Astrocyte of the cerebellum (primary cell): Measurements from ENCODE around the gene FLYWCH2.
A peak's percentile ranks its signal among the peaks of the same experiment; 100 is the strongest.

Experiments
- DNase-seq: peaks from one replicate; pipeline ENCODE4 v3.0.0-alpha.2; 2011; ENCODE audit warnings: low read depth
- H3K4me3 ChIP-seq: 2 replicates; pipeline ENCODE4 v1.5.1; 2011; ENCODE audit warnings: mild to moderate bottlenecking, low read depth, low read length, moderate library complexity
- CTCF ChIP-seq: IDR thresholded peaks from 2 replicates; pipeline ENCODE4 v1.5.1; 2012; ENCODE audit warnings: low read length, low read depth, moderate library complexity, mild to moderate bottlenecking; ENCODE audit errors: missing control alignments
- in situ Hi-C: cut with HindIII; loops from 2 replicates; pipeline ENCODE4 v1.10.0; 2017; ENCODE audit warnings: low sequenced_read_pairs

Gene FLYWCH2

DNA sequence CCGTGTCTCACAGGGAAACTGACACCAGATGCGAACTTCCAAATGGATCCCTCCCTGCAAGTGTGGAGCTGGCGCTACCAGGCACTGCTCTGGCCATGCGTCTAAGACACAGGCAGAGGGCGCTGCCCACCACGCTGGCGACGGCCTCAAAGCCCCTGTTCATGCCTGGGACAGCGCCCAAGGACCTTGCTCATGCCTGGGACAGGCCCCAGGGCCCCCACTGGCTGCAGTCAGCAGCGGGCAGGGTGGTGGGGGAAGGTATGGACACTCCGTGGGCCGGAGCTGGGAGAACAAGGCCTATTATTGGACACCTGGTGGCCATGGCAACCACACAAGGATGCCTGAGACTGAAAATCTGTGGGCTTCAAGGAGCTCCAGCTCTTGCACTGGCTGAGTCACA is 44.1 kb upstream of the FLYWCH2 start:
- H3K4me3 ChIP-seq, result no peak overlapping the region
- TF ChIP-seq CTCF, result peak; percentile 94
- in situ Hi-C loops, result no loop called here
- peak; percentile 60 for DNase-seq

DNA sequence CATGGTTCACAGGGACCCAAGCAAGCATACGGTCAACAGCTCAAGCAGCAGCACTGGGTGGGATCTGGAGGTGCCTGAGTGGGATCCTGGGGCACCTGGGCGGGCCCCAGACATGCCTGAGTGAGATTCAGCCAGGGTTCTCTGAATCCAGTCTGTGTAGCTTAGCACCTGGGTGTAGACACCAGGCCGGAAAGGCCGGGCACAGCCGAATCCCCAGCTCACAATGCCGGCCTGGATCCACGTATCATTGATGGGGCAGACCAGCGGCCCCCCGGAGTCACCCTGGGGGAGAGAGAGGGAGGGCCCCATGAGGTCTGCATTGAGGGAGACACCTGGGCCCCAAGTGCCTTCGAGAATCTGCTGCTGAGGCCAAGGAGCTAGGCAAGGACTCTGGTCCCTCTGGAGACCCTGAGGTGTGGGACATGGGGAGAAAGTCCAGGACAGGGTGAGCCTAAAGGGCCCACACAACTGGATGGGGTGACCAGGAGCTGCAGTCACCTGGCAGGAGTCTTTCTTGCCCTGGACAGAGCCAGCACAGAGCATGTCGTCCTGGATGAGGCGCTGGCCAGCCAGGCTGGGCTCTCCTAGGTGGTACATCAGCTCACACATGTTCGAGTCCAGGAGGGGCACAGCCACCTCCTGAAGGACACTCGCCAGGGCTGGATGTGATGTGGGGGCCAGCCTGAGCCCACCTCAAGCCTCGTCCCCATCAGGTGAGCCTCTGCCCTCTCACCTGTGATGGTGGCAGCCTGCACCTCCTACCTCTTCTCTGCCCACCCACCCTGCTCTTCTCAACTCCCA is 43.2 kb upstream of the FLYWCH2 start:
- no peak overlapping the region for H3K4me3 ChIP-seq
- TF ChIP-seq CTCF, result no peak
- no peak for DNase-seq
- in situ Hi-C loops, result no loop called here

GRCh38 chr16:2840914-2841313 is 42.1 kb upstream of the FLYWCH2 start:
- H3K4me3 ChIP-seq, result no peak overlapping the region
- in situ Hi-C loops, result no loop called here
- no peak for TF ChIP-seq CTCF
- no peak for DNase-seq

DNA sequence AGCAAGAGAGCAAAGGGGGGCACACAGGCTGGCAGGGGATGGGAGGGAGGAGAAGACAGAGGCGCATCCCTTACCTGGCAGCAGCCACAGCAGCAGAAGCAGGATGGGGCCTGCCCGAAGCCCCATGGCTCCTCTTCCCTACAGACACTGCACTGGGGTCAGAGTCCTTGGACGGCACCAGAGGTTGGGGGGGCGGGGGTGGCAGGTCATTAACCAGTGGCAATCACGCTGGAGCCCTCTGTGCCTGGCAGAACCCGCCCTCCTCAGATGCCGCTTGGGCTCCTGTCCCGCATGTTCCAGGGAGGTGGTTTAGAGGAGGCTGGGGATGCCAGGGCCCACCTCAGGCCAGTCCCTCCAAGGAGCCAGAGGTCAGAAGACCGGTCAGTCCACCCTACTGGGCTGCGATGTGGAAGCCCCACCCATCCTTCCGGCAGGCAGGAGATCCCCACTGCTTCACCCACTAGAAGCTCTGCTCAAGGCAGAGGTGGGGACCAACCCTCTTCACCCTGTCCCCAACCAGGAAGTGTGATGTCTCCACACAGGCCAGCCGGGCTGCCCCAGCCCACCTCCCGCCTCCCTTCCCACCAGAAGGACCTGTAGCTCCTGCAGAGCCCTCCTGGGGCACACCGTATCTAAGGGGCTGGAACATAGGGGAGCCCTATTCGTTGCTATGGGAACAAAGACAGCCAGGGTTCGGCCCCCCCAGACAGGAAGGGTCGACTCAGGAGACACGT is 41.2 kb upstream of the FLYWCH2 start:
- in situ Hi-C loops, result no loop called here
- DNase-seq, result no peak
- no peak overlapping the region for H3K4me3 ChIP-seq
- no peak for TF ChIP-seq CTCF

DNA sequence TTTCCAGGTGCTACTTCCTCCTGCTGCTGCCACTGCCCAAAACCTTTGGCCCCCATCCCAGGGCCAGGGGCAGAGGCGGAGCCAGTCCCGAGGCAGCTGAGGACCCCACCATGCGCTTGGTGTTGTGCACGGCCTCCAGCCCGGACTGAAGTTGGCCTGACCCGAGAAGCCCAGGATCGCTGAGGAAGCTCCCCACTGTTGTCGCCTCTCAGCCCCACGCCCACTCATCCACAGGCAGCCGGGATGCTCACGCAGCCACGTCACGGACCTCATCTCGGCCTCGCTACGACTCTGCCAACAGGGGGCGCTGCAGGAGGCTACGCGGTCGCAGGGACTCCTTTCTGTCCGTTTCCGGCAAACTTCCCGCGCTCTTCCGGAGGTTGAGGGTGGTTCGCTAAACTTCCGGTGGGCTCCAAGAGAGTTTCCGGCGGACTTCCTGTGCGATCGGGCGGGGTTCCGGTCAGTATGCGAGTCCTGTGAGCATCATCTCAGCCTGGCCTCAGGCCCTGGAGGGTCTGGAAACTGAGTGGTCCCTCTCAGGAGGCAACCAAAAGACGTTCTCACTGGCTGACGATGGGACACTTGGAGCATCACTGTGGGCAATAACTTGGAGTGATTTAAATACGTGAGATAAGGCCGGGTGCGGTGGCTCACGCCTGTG is 40.5 kb upstream of the FLYWCH2 start:
- TF ChIP-seq CTCF, result peak; percentile 31
- in situ Hi-C loops, result no loop called here
- DNase-seq, result no peak
- H3K4me3 ChIP-seq, result no peak overlapping the region

- H3K4me3 ChIP-seq, result no peak overlapping the region
- in situ Hi-C loops, result no loop called here
- TF ChIP-seq CTCF, result no peak
- DNase-seq, result no peak
Measured at GRCh38 chr16:2843526-2843925, 39.5 kb upstream of the FLYWCH2 start.
